ENCODE results near the gene ACTG1.

DNA sequence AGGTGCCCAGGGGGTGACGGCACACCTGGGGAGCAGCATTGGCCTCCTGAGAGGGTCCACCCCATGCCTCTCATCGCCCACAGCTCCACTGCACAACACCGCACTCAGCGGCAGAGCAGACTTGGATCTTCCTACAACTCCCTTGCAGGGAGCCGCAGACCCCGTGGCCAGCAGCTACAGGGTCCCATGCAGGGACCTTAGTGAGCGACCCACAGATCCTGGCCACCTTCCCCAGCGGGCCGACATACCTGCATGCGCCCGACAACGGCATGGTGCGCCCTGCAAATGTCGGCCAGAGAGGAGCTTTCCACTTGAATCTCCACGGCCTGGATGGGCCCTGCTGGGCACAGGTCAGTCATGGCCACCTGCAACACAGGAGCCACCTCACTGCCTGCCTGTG is 31.2 kb upstream of the ACTG1 start:
- no peak for TF ChIP-seq SP1 (IDR thresholded peaks at IDR 0.05)
- TF ChIP-seq FOXM1 (IDR thresholded peaks at IDR 0.05; ENCODE audit: borderline replicate concordance): no peak
- no peak for TF ChIP-seq HDGF (IDR thresholded peaks at IDR 0.05; ENCODE audit: borderline replicate concordance)
- no peak for TF ChIP-seq SUZ12 (IDR thresholded peaks at IDR 0.05)
- no peak for TF ChIP-seq FOXK2 (IDR thresholded peaks at IDR 0.05)
- no peak for TF ChIP-seq LEF1 (IDR thresholded peaks at IDR 0.05; ENCODE audit: borderline replicate concordance)

Data from HEK293T (cell line).